Fibroblast of pulmonary artery (primary cell): ENCODE data around the gene ATN1.

Experiments used
- DNase-seq: peaks from one replicate; pipeline ENCODE4 v3.0.0-alpha.2; 2010; ENCODE audit warnings: low read depth
- H3K4me3 ChIP-seq: replicated peaks from 2 replicates; pipeline ENCODE4 v1.5.1; 2011; ENCODE audit warnings: low read depth, mild to moderate bottlenecking, control low read depth, low read length, moderate library complexity
- CTCF ChIP-seq: IDR thresholded peaks from 2 replicates; pipeline ENCODE4 v1.5.1; 2011; ENCODE audit warnings: mild to moderate bottlenecking, control low read depth, low read length, inconsistent platforms; ENCODE audit errors: missing control alignments

Gene ATN1

GRCh38 chr12:6987956-6988553 is 60.3 kb downstream of the ATN1 start:
- DNase-seq, result no peak
- no peak for TF ChIP-seq CTCF
- H3K4me3 ChIP-seq, result no peak overlapping the region
